GM12878 (cell line): ENCODE results near the gene ADARB1. TPM values are rescaled to one million over a fixed set of nuclear protein-coding genes. Genes with fewer than 3 reads are reported as not detected.

Experiments
- ATAC-seq: fragments of 200-7000 bp; cut with Tn5 transposase; 3 replicates; pipeline ENCODE4 v1.9.1; 2020; ENCODE audit warnings: mild to moderate bottlenecking, moderate library complexity
- BruUV-seq: library from RNA; stranded (reverse); fragments of 400-500 nt; replicated peaks from 2 replicates; lab custom pipeline; 2021; lab: Mats Ljungman, UMichigan
- CTCF ChIA-PET: fragments of 300-600 bp; sonication (Branson Sonifier 250); formaldehyde crosslinking; extraction: SDS; loops from one replicate; lab custom pipeline; 2021; ENCODE audit warnings: inconsistent platforms; lab: Yijun Ruan, JAX
- POLR2A ChIA-PET: fragments of 350-600 bp; formaldehyde crosslinking; extraction: SDS; loops from one replicate; lab custom pipeline; 2021; ENCODE audit warnings: inconsistent platforms; lab: Charles Lee
- RAD21 ChIA-PET: fragments of 300-600 bp; sonication (Branson Sonifier 250); formaldehyde crosslinking; loops from one replicate; lab custom pipeline; 2023; ENCODE audit warnings: antibody characterized with exemption; ENCODE audit not compliant: unreplicated experiment; lab: Charles Lee
- SMC1A ChIA-PET: fragments of 300-600 bp; sonication (Branson Sonifier 250); formaldehyde crosslinking; loops from one replicate; lab custom pipeline; 2023; ENCODE audit not compliant: unreplicated experiment, uncharacterized antibody; lab: Charles Lee
- DNase-seq: peaks from one replicate; pipeline ENCODE4 v3.0.0-alpha.2; 2011; ENCODE audit warnings: low read depth, low spot score
- FAIRE-seq: peaks from 3 replicates; lab custom pipeline; 2011; peaks lifted over from hg19 to GRCh38; lab: Jason Lieb, UNC
- H2AFZ ChIP-seq: 2 replicates; pipeline ENCODE4 v1.6.0; 2011; ENCODE audit warnings: low read depth, low read length, control low read depth; ENCODE audit not compliant: control insufficient read depth
- H3K27ac ChIP-seq: 2 replicates; pipeline ENCODE4 v1.5.1; 2011; ENCODE audit warnings: control low read depth; ENCODE audit not compliant: control insufficient read depth, insufficient read depth
- H3K27me3 ChIP-seq, 2 experiments: replicated peaks in 1 of 2; 2 replicates each; pipeline versions ENCODE4 v1.6.0 to v1.6.1; 2011; ENCODE audit warnings: low read length in 1 of 2; ENCODE audit not compliant: control insufficient read depth in 2 of 2, insufficient read depth in 2 of 2
- H3K36me3 ChIP-seq, 2 experiments: 2 replicates each; pipeline ENCODE4 v1.5.1; 2011; ENCODE audit warnings: low read length in 1 of 2; ENCODE audit not compliant: control insufficient read depth in 2 of 2, insufficient read depth in 2 of 2
- H3K4me1 ChIP-seq: 2 replicates; pipeline ENCODE4 v1.6.1; 2011; ENCODE audit warnings: mild to moderate bottlenecking, low read length, moderate library complexity, mixed read lengths; ENCODE audit not compliant: control insufficient read depth, insufficient read depth
- H3K4me2 ChIP-seq: 2 replicates; pipeline ENCODE4 v1.6.0; 2011; ENCODE audit warnings: control low read depth; ENCODE audit not compliant: control insufficient read depth, insufficient read depth
- H3K4me3 ChIP-seq: fragments of 200-600 bp; sonication (generic); 2 replicates; pipeline ENCODE4 v1.5.1; 2016
- H3K79me2 ChIP-seq: 2 replicates; pipeline ENCODE4 v1.6.0; 2011; ENCODE audit warnings: low read length; ENCODE audit not compliant: control insufficient read depth, insufficient read depth
- H3K9ac ChIP-seq: 2 replicates; pipeline ENCODE4 v1.8.0; 2011; ENCODE audit warnings: low read length, control low read depth, mixed read lengths; ENCODE audit not compliant: control insufficient read depth, insufficient read depth
- H3K9me3 ChIP-seq: replicated peaks from 3 replicates; pipeline ENCODE4 v1.5.1; 2011; ENCODE audit warnings: mild to moderate bottlenecking, low read length; ENCODE audit not compliant: control insufficient read depth, insufficient read depth
- H4K20me1 ChIP-seq: 2 replicates; pipeline ENCODE4 v1.6.0; 2011; ENCODE audit not compliant: control insufficient read depth, insufficient read depth
- ATF7 ChIP-seq: fragments of 450-650 bp; IDR thresholded peaks from 2 replicates; pipeline ENCODE4 v1.6.1; 2016; ENCODE audit warnings: low read depth, mild to moderate bottlenecking
- BCL3 ChIP-seq: IDR thresholded peaks from 2 replicates; pipeline ENCODE4 v1.6.1; 2011; ENCODE audit warnings: borderline replicate concordance, low read depth, mild to moderate bottlenecking, moderate library complexity, low read length; ENCODE audit not compliant: insufficient read depth, poor library complexity, severe bottlenecking
- CUX1 ChIP-seq: IDR thresholded peaks from 2 replicates; pipeline ENCODE4 v1.6.1; 2012; ENCODE audit warnings: improper control_type of control experiment, low read depth, low read length; ENCODE audit not compliant: insufficient replicate concordance
- ETV6 ChIP-seq, 2 experiments: fragments of 450-650 bp in 1 of 2; IDR thresholded peaks in 1 of 2; conservative IDR thresholded peaks in 1 of 2; 2 replicates each; pipeline ENCODE4 v1.6.1; 2014; ENCODE audit warnings: antibody characterized with exemption in 1 of 2, borderline replicate concordance in 1 of 2, low read depth in 1 of 2, mild to moderate bottlenecking in 1 of 2, moderate library complexity in 1 of 2
- MTA2 ChIP-seq: fragments of 450-650 bp; IDR thresholded peaks from 2 replicates; pipeline ENCODE4 v1.6.1; 2016; ENCODE audit warnings: low read depth, mild to moderate bottlenecking, moderate library complexity
- NFIC ChIP-seq: IDR thresholded peaks from 2 replicates; pipeline ENCODE4 v1.6.1; 2012; ENCODE audit warnings: low read depth, mild to moderate bottlenecking, inconsistent platforms, low read length, moderate library complexity
- SIX5 ChIP-seq: IDR thresholded peaks from 2 replicates; pipeline ENCODE4 v1.6.1; 2011; ENCODE audit warnings: mild to moderate bottlenecking, low read depth, low read length, moderate library complexity; ENCODE audit not compliant: severe bottlenecking
- SUZ12 ChIP-seq: fragments of 200-600 bp; sonication (generic); IDR thresholded peaks from one replicate; pipeline ENCODE4 v1.6.1; 2018; ENCODE audit warnings: antibody characterized with exemption, mild to moderate bottlenecking; ENCODE audit not compliant: unreplicated experiment
- TCF7 ChIP-seq: IDR thresholded peaks from 2 replicates; pipeline ENCODE4 v1.6.1; 2014; ENCODE audit warnings: antibody characterized with exemption, borderline replicate concordance
- WRNIP1 ChIP-seq: IDR thresholded peaks from 2 replicates; pipeline ENCODE4 v1.6.1; 2011; ENCODE audit warnings: low read depth, low read length, improper control_type of control experiment, borderline replicate concordance
- YY1 ChIP-seq: IDR thresholded peaks from 2 replicates; pipeline ENCODE4 v1.6.1; 2011; ENCODE audit warnings: low read depth, mild to moderate bottlenecking, low read length
- ZNF207 ChIP-seq: fragments of 450-650 bp; IDR thresholded peaks from 2 replicates; pipeline ENCODE4 v1.6.1; 2014; ENCODE audit warnings: antibody characterized with exemption, mild to moderate bottlenecking, borderline replicate concordance
- ZNF217 ChIP-seq: fragments of 450-650 bp; IDR thresholded peaks from 2 replicates; pipeline ENCODE4 v1.6.1; 2017; ENCODE audit warnings: antibody characterized with exemption, mild to moderate bottlenecking
- ZNF622 ChIP-seq: fragments of 450-650 bp; IDR thresholded peaks from 2 replicates; pipeline ENCODE4 v1.6.1; 2017; ENCODE audit warnings: mild to moderate bottlenecking, inconsistent platforms
- WGBS: methylation state at CpG from one replicate; pipeline ENCODE4 v1.1.6; 2016; ENCODE audit warnings: low lambda C conversion rate; ENCODE audit not compliant: insufficient replicate concordance, insufficient coverage; ENCODE audit errors: missing lambda C conversion rate; 5-methylcytosine and 5-hydroxymethylcytosine counted together
- in situ Hi-C: fragments of 300-500 bp; cut with MboI; formaldehyde crosslinking; loops from 9 replicates; pipeline ENCODE4 v1.14.3; 2018; ENCODE audit warnings: mixed read lengths
- intact Hi-C: fragments of 100-400 bp; cut with micrococcal nuclease; formaldehyde crosslinking; loops from one replicate; pipeline ENCODE4 v1.14.2; 2022; ENCODE audit not compliant: unreplicated experiment
- polyA plus RNA-seq, 11 experiments: library from polyadenylated mRNA; depleted of rRNA in 4 of 11; unstranded in 6 of 11; stranded (reverse) in 5 of 11; fragments of >200 nt; fragmentation: Nextera tagmentation in 4 of 11; fragmentation: Illumina TruSeq in 1 of 11; extraction: Ambion mirVana in 4 of 11; extraction: Trizol in 1 of 11; gene quantifications; 1 replicate in 1 of 11; 2 replicates in 10 of 11; pipeline versions ENCODE4 v1.2.1 to v1.2.3, GENCODE V29; 2011 to 2016; ENCODE audit warnings: inconsistent platforms in 2 of 11, missing spikeins in 2 of 11, low read depth in 1 of 11
- total RNA-seq, 4 experiments: library from RNA; depleted of rRNA in 3 of 4; stranded (reverse); fragments of >200 nt in 3 of 4; fragmentation: Illumina TruSeq in 1 of 4; extraction: Trizol in 1 of 4; gene quantifications; 2 replicates each; pipeline versions ENCODE4 v1.2.1 to v1.2.3, GENCODE V29; 2013 to 2021

The ADARB1 gene
- total and polyA plus RNA-seq, 10 of the 15 experiments (the other 5 are each of a cell fraction or from before 2014, with no cell fraction given), result 5.7 to 61.7 (median 25.3) TPM

- TF ChIP-seq BCL3 (no peak), ZNF217 (no peak), WRNIP1 (no peak), SUZ12 (no peak), YY1 (no peak), ETV6 (conservative IDR thresholded peaks at IDR 0.05 in 1 of 2, IDR thresholded peaks at IDR 0.05 in 1 of 2; ENCODE audit: borderline replicate concordance in 1 of 2, low read depth in 1 of 2) (no peak), SIX5 (no peak), ZNF207 (no peak)
These were observed 52.6 kb downstream of the ADARB1 start (continued) for GRCh38 chr21:45126983-45127382.

- Histone ChIP-seq H3K36me3 (no peaks in the 10 kb centered on the region), H3K4me2 (no peak overlapping the region), H3K9ac (no peak overlapping the region), H3K9me3 (no peaks in the 10 kb centered on the region), H2AFZ (no peak overlapping the region), H4K20me1 (no peaks in the 10 kb centered on the region), H3K4me1 (peaks cover 12% of the 10 kb centered on the region), H3K27ac (no peak overlapping the region), H3K27me3 (peaks cover 0 to 2% of the 10 kb centered on the region in 2 experiments; a peak in 2 of 4 replicates), H3K79me2 (no peaks in the 10 kb centered on the region), H3K4me3 (no peak overlapping the region)
- WGBS, result 74% methylated on average over 13 of the region's 13 CpGs
- ChIA-PET POLR2A (interaction anchor here (0.9 to 2.5 kb wide), 7 partner anchors 14 to 178 kb away, joined by 3 to 14 read pairs (median 4); no protein-coding TSS in a partner anchor), CTCF (interaction anchor here (0.5 to 15.4 kb wide), 42 partner anchors 8 to 367 kb away, joined by 3 to 626 read pairs (median 4); partner anchors contain the start of genes ADARB1, POFUT2 and SLX9), SMC1A (interaction anchor here (0.6 to 9.3 kb wide), 21 partner anchors 8 to 617 kb away, joined by 3 to 560 read pairs (median 5); partner anchors contain the start of gene SLX9), RAD21 (interaction anchor here (0.6 to 8.1 kb wide), 31 partner anchors 10 to 327 kb away, joined by 3 to 204 read pairs (median 4); partner anchors contain the start of genes ADARB1, PTTG1IP and UBE2G2)
- in situ Hi-C loops (loop anchor here (5.0 kb wide), 1 partner anchor 181 kb away; no protein-coding TSS in a partner anchor), intact Hi-C loops (loop anchor here (1.0 to 2.0 kb wide), 3 partner anchors 29 to 179 kb away; no protein-coding TSS in a partner anchor)
- no TSS peak for BruUV-seq
- no peak for ATAC-seq
- DNase-seq, result no peak
- FAIRE-seq, result no peak
- TF ChIP-seq TCF7 (no peak), ATF7 (no peak), CUX1 (no peak), NFIC (no peak), ZNF622 (no peak), MTA2 (no peak)
These were observed 53.6 kb downstream of the ADARB1 start for GRCh38 chr21:45127937-45128336.
